Neuronal stem cell (in vitro differentiated cells): ENCODE data around the gene CDS1.

Experiments used
- DNase-seq: peaks from one replicate; pipeline ENCODE4 v3.0.0-alpha.2; 2013; ENCODE audit warnings: low spot score
- H2AFZ ChIP-seq: one replicate; pipeline ENCODE4 v1.6.1; 2013; ENCODE audit warnings: mild to moderate bottlenecking, low read length, inconsistent platforms
- H2AK5ac ChIP-seq: 2 replicates; pipeline ENCODE4 v1.6.1; 2013; ENCODE audit warnings: low read depth, mild to moderate bottlenecking, inconsistent platforms, low read length, moderate library complexity, mixed read lengths
- H2BK120ac ChIP-seq: 2 replicates; pipeline ENCODE4 v1.6.1; 2013; ENCODE audit warnings: low read depth, mild to moderate bottlenecking, inconsistent platforms, low read length, moderate library complexity, mixed read lengths
- H2BK12ac ChIP-seq: one replicate; pipeline ENCODE4 v1.6.1; 2013; ENCODE audit warnings: low read length, inconsistent platforms
- H2BK15ac ChIP-seq: 2 replicates; pipeline ENCODE4 v1.6.1; 2013; ENCODE audit warnings: mild to moderate bottlenecking, low read length, inconsistent platforms, mixed read lengths
- H2BK5ac ChIP-seq: one replicate; pipeline ENCODE4 v1.6.1; 2013; ENCODE audit warnings: inconsistent platforms, mild to moderate bottlenecking, low read length, moderate library complexity
- H3K14ac ChIP-seq: one replicate; pipeline ENCODE4 v1.6.1; 2013; ENCODE audit warnings: low read length, inconsistent platforms
- H3K18ac ChIP-seq: 2 replicates; pipeline ENCODE4 v1.6.1; 2013; ENCODE audit warnings: low read length, inconsistent platforms
- H3K23ac ChIP-seq: 2 replicates; pipeline ENCODE4 v1.6.1; 2013; ENCODE audit warnings: low read depth, mild to moderate bottlenecking, mixed read lengths, low read length, inconsistent platforms; ENCODE audit not compliant: poor library complexity
- H3K27ac ChIP-seq: replicated peaks from 3 replicates; pipeline ENCODE4 v1.5.1; 2013; ENCODE audit warnings: low read length, inconsistent platforms
- H3K27me3 ChIP-seq, 3 experiments: 2 replicates each; pipeline ENCODE4 v1.6.1; 2013; ENCODE audit warnings: low read length in 3 of 3, mild to moderate bottlenecking in 2 of 3, inconsistent platforms in 1 of 3, low read depth in 1 of 3, mixed read lengths in 1 of 3, moderate library complexity in 1 of 3; ENCODE audit not compliant: control insufficient read depth in 3 of 3, insufficient read depth in 3 of 3
- H3K36me3 ChIP-seq, 2 donors: replicated peaks in 1 of 2; 2 replicates each; pipeline ENCODE4 v1.6.1; 2013; ENCODE audit warnings: low read length in 2 of 2; ENCODE audit not compliant: control insufficient read depth in 2 of 2, insufficient read depth in 2 of 2
- H3K4ac ChIP-seq: 2 replicates; pipeline ENCODE4 v1.6.1; 2013; ENCODE audit warnings: inconsistent platforms, mild to moderate bottlenecking, low read length, moderate library complexity
- H3K4me1 ChIP-seq, 2 donors: 1 replicate in 1 of 2; 2 replicates in 1 of 2; pipeline ENCODE4 v1.6.1; 2013; ENCODE audit warnings: low read length in 2 of 2, low read depth in 1 of 2; ENCODE audit not compliant: control insufficient read depth in 2 of 2, insufficient read depth in 1 of 2
- H3K4me2 ChIP-seq: one replicate; pipeline ENCODE4 v1.6.1; 2013; ENCODE audit warnings: mild to moderate bottlenecking, low read length, inconsistent platforms; ENCODE audit not compliant: insufficient read depth, poor library complexity, severe bottlenecking
- H3K4me3 ChIP-seq, 2 donors: 2 replicates each; pipeline ENCODE4 v1.5.1; 2013; ENCODE audit warnings: low read length in 2 of 2, mild to moderate bottlenecking in 2 of 2, inconsistent platforms in 1 of 2, moderate library complexity in 1 of 2
- H3K79me1 ChIP-seq: one replicate; pipeline ENCODE4 v1.6.1; 2013; ENCODE audit warnings: low read depth, mild to moderate bottlenecking, inconsistent platforms, low read length, moderate library complexity
- H3K9ac ChIP-seq: one replicate; pipeline ENCODE4 v1.6.1; 2013; ENCODE audit warnings: mild to moderate bottlenecking, low read depth, low read length, inconsistent platforms; ENCODE audit not compliant: poor library complexity
- H3K9me3 ChIP-seq, 2 donors: replicated peaks in 1 of 2; 2 replicates each; pipeline versions ENCODE3 to v1.6.1; 2013; ENCODE audit warnings: low read length in 2 of 2, mild to moderate bottlenecking in 2 of 2, inconsistent platforms in 1 of 2, low read depth in 1 of 2, mixed read lengths in 1 of 2, moderate library complexity in 1 of 2; ENCODE audit not compliant: control insufficient read depth in 2 of 2, insufficient read depth in 1 of 2
- H4K8ac ChIP-seq: one replicate; pipeline ENCODE4 v1.6.1; 2013; ENCODE audit warnings: low read depth, mild to moderate bottlenecking, inconsistent platforms, low read length, moderate library complexity
- H4K91ac ChIP-seq: one replicate; pipeline ENCODE4 v1.6.1; 2013; ENCODE audit warnings: low read length, low read depth, mild to moderate bottlenecking, inconsistent platforms; ENCODE audit not compliant: poor library complexity
- WGBS, 2 donors: extraction: QIAGEN DNeasy Blood & Tissue Kit; methylation state at CpG; one replicate each; pipeline ENCODE4 v1.1.7; 2013; ENCODE audit warnings: missing lambda C conversion rate in 2 of 2, mixed read lengths in 1 of 2; ENCODE audit not compliant: insufficient read length in 2 of 2, insufficient replicate concordance in 1 of 2; ENCODE audit errors: extremely low coverage in 2 of 2; 5-methylcytosine and 5-hydroxymethylcytosine counted together

Gene CDS1

GRCh38 chr4:84632092-84632491 is 49.2 kb downstream of the CDS1 start:
- no peak overlapping the region for H4K91ac ChIP-seq
- no peak overlapping the region for H2AK5ac ChIP-seq
- H3K23ac ChIP-seq: no peak overlapping the region
- no peak overlapping the region for H4K8ac ChIP-seq
- H3K4me1 ChIP-seq: no peaks in the 10 kb centered on the region
- no CpG with 5 or more reads among the region's 2 CpGs for WGBS, 2 donors
- H2BK15ac ChIP-seq: no peak overlapping the region
- no peak overlapping the region for H2BK120ac ChIP-seq
- H3K14ac ChIP-seq: no peak overlapping the region
- H3K4ac ChIP-seq: no peak overlapping the region
- DNase-seq: no peak
- no peak overlapping the region for H3K4me3 ChIP-seq
- H3K9ac ChIP-seq: no peak overlapping the region
- no peak overlapping the region for H2AFZ ChIP-seq
- no peak overlapping the region for H3K18ac ChIP-seq
- H3K79me1 ChIP-seq: no peaks in the 10 kb centered on the region
- no peak overlapping the region for H2BK5ac ChIP-seq
- no peak overlapping the region for H3K27ac ChIP-seq
- H2BK12ac ChIP-seq: no peak overlapping the region
- no peaks in the 10 kb centered on the region for H3K36me3 ChIP-seq
- H3K9me3 ChIP-seq: no peaks in the 10 kb centered on the region
- no peaks in the 10 kb centered on the region for H3K27me3 ChIP-seq
- no peak overlapping the region for H3K4me2 ChIP-seq

- Histone ChIP-seq H4K8ac (no peak overlapping the region), H2BK120ac (no peak overlapping the region), H2BK5ac (no peak overlapping the region), H3K9me3 (peaks cover 0 to 3% of the 10 kb centered on the region in 2 donors), H2BK12ac (no peak overlapping the region), H3K36me3 (no peaks in the 10 kb centered on the region), H2BK15ac (no peak overlapping the region), H3K14ac (no peak overlapping the region), H2AFZ (no peak overlapping the region), H3K79me1 (no peaks in the 10 kb centered on the region), H3K23ac (no peak overlapping the region), H3K27ac (no peak overlapping the region), H3K9ac (no peak overlapping the region), H4K91ac (no peak overlapping the region), H3K18ac (no peak overlapping the region), H3K4ac (no peak overlapping the region), H2AK5ac (no peak overlapping the region), H3K27me3 (no peaks in the 10 kb centered on the region), H3K4me3 (no peak overlapping the region), H3K4me1 (no peaks in the 10 kb centered on the region), H3K4me2 (no peak overlapping the region)
- WGBS, 2 donors: no CpG with 5 or more reads among the region's 1 CpG
- DNase-seq: no peak
These were observed 52.0 kb downstream of the CDS1 start for GRCh38 chr4:84634961-84635360.

- Histone ChIP-seq H3K14ac (no peak overlapping the region), H3K9me3 (peaks cover 0 to 3% of the 10 kb centered on the region in 2 donors), H3K4me1 (no peaks in the 10 kb centered on the region), H3K9ac (no peak overlapping the region), H2BK120ac (no peak overlapping the region), H3K23ac (no peak overlapping the region), H4K91ac (no peak overlapping the region), H3K4me2 (no peak overlapping the region), H3K4ac (no peak overlapping the region), H2BK15ac (no peak overlapping the region), H3K18ac (no peak overlapping the region), H2AFZ (no peak overlapping the region), H3K27ac (no peak overlapping the region), H3K79me1 (no peaks in the 10 kb centered on the region), H3K4me3 (no peak overlapping the region), H4K8ac (no peak overlapping the region), H2BK12ac (no peak overlapping the region), H3K36me3 (no peaks in the 10 kb centered on the region), H2AK5ac (no peak overlapping the region), H3K27me3 (no peaks in the 10 kb centered on the region), H2BK5ac (no peak overlapping the region)
- DNase-seq: no peak
These were observed 55.2 kb downstream of the CDS1 start for GRCh38 chr4:84638092-84638491.

- peaks cover 0 to 2% of the 10 kb centered on the region in 2 donors for H3K4me1 ChIP-seq
- no CpG with 5 or more reads among the region's 1 CpG for WGBS, 2 donors
- H2AK5ac ChIP-seq: no peak overlapping the region
These were observed 56.2 kb downstream of the CDS1 start for GRCh38 chr4:84639145-84639544.

More at GRCh38 chr4:84639145-84639544, 56.2 kb downstream of the CDS1 start:
- H3K36me3 ChIP-seq: no peaks in the 10 kb centered on the region
- no peak overlapping the region for H2BK5ac ChIP-seq
- H2AFZ ChIP-seq: no peak overlapping the region
- no peak overlapping the region for H4K8ac ChIP-seq
- no peak overlapping the region for H3K4me3 ChIP-seq
- H3K27me3 ChIP-seq: no peaks in the 10 kb centered on the region
- H2BK15ac ChIP-seq: no peak overlapping the region
- no peak overlapping the region for H2BK12ac ChIP-seq
- no peak overlapping the region for H3K23ac ChIP-seq
- DNase-seq: no peak
- H3K9ac ChIP-seq: no peak overlapping the region
- no peak overlapping the region for H3K27ac ChIP-seq
- no peak overlapping the region for H3K4ac ChIP-seq
- no peak overlapping the region for H3K4me2 ChIP-seq
- H3K9me3 ChIP-seq: peaks cover 0 to 3% of the 10 kb centered on the region in 2 donors
- H3K14ac ChIP-seq: no peak overlapping the region
- no peak overlapping the region for H3K18ac ChIP-seq
- no peak overlapping the region for H4K91ac ChIP-seq
- no peaks in the 10 kb centered on the region for H3K79me1 ChIP-seq
- no peak overlapping the region for H2BK120ac ChIP-seq
